Stomach (tissue), 9 donors: ENCODE measurements around the gene HINT3. TPM values are rescaled to one million over a fixed set of nuclear protein-coding genes. Genes with fewer than 3 reads are reported as not detected.

ENCODE experiments used
- DNase-seq, 2 donors: peaks; one replicate each; pipeline versions ENCODE4 v3.0.0 to v3.0.0-alpha.2; 2013 to 2019
- H3K27ac ChIP-seq, 5 donors: fragments of 200-600 bp in 4 of 5; sonication (generic) in 4 of 5; one replicate each; pipeline ENCODE4 v1.5.1; 2013 to 2019; ENCODE audit warnings: mild to moderate bottlenecking in 1 of 5, moderate library complexity in 1 of 5
- H3K27me3 ChIP-seq, 3 donors: fragments of 200-600 bp; sonication (generic); one replicate each; pipeline ENCODE4 v1.5.1; 2017 to 2019; ENCODE audit warnings: mixed run types in 1 of 3
- H3K36me3 ChIP-seq, 4 donors: fragments of 200-600 bp; sonication (generic); 1 replicate in 3 of 4; 2 replicates in 1 of 4; pipeline ENCODE4 v1.5.1; 2016 to 2019
- H3K4me1 ChIP-seq, 4 donors: fragments of 200-600 bp; sonication (generic); one replicate each; pipeline ENCODE4 v1.5.1; 2016 to 2019
- H3K4me3 ChIP-seq, 4 donors: fragments of 200-600 bp; sonication (generic) in 3 of 4; one replicate each; pipeline ENCODE4 v1.5.1; 2016 to 2019; ENCODE audit warnings: mild to moderate bottlenecking in 1 of 4
- H3K9me3 ChIP-seq, 4 donors: fragments of 200-600 bp; sonication (generic); one replicate each; pipeline ENCODE4 v1.5.1; 2016 to 2019
- CTCF ChIP-seq, 7 experiments: fragments of 450-650 bp in 4 of 7; fragments of 200-600 bp in 3 of 7; sonication (generic) in 3 of 7; IDR thresholded peaks; one replicate each; pipeline ENCODE4 v1.5.1; 2016 to 2019; ENCODE audit warnings: antibody characterized with exemption in 7 of 7, control low read depth in 2 of 7, mild to moderate bottlenecking in 1 of 7
- EP300 ChIP-seq: sonication (generic); formaldehyde crosslinking; IDR thresholded peaks from one replicate; pipeline ENCODE4 v1.6.1; 2017; ENCODE audit warnings: antibody characterized with exemption
- POLR2A ChIP-seq, 4 donors: fragments of 450-650 bp; IDR thresholded peaks; one replicate each; pipeline ENCODE4 v1.6.1; 2016; ENCODE audit warnings: antibody characterized with exemption in 4 of 4, control low read depth in 2 of 4, mild to moderate bottlenecking in 1 of 4, moderate library complexity in 1 of 4
- POLR2AphosphoS5 ChIP-seq, 3 donors: sonication (generic); formaldehyde crosslinking; IDR thresholded peaks; one replicate each; pipeline ENCODE4 v1.6.1; 2016; ENCODE audit warnings: antibody characterized with exemption in 3 of 3
- WGBS, 5 donors: extraction: QIAGEN DNeasy Blood & Tissue Kit in 3 of 5; methylation state at CpG; one replicate each; pipeline versions ENCODE4 v1.1.5 to v1.1.7; 2013 to 2018; 5-methylcytosine and 5-hydroxymethylcytosine counted together
- intact Hi-C: fragments of 100-400 bp; cut with DNase I; formaldehyde crosslinking; loops from one replicate; pipeline ENCODE4 v1.15.1; 2023; ENCODE audit warnings: low total_unique reads
- polyA plus RNA-seq, 3 donors: library from polyadenylated mRNA; stranded (reverse); fragments of 200-250 nt; gene quantifications; one replicate each; pipeline ENCODE4 v1.2.3, GENCODE V29; 2013
- total RNA-seq, 5 donors: library from RNA; depleted of rRNA; stranded (reverse); fragments of >200 nt; gene quantifications; one replicate each; pipeline versions ENCODE4 v1.1.0 to v1.2.3, GENCODE V29; 2014 to 2016
- donor health status: healthy with polysubstance abuse.
- donor health status: Bipolar disorder and iron deficiency.
- donor health status: healthy.

HINT3 gene
- total and polyA plus RNA-seq, 8 donors, result 9.3 to 36.0 (median 21.0) TPM

- WGBS, 5 donors, result 0 to 1% (median 0%) methylated on average over 30 to 52 of the region's 52 CpGs
- peak within 1 kb of the TSS; percentile 65 to 91 (median 87) for H3K27ac ChIP-seq
- H3K36me3 ChIP-seq, result peaks cover 0 to 12% (median 7%) of the 10 kb centered on the region in 4 donors
- H3K9me3 ChIP-seq, result no peaks in the 10 kb centered on the region
- peak within 1 kb of the TSS; percentile 74 to 83 (median 79) for H3K4me3 ChIP-seq
- peak; percentile 77 to 93 (median 89) for TF ChIP-seq POLR2AphosphoS5 (IDR thresholded peaks at IDR 0.05)
- no peak for TF ChIP-seq EP300
- peak in 2 of 4 donors; percentile 48 to 80 for TF ChIP-seq POLR2A (IDR thresholded peaks at IDR 0.05)
- no peaks in the 10 kb centered on the region for H3K27me3 ChIP-seq
- DNase-seq, result peak; percentile 90 to 97
- H3K4me1 ChIP-seq, result peaks cover 8 to 55% (median 40%) of the 10 kb centered on the region in 4 donors
- intact Hi-C loops, result no loop called here
These were observed 29.9 kb downstream of the HINT3 start, which contains the start of gene TRMT11 for GRCh38 chr6:125986301-125987025. TRMT11 (plus strand) TSS chr6:125986540; CDS start chr6:125986551, 11 bp downstream.

- DNase-seq, result peak in 1 of 2 donors; percentile 52
- Histone ChIP-seq H3K27me3 (no peaks in the 10 kb centered on the region), H3K4me3 (peak overlapping the region; percentile 74 to 83 (median 79)), H3K27ac (peak overlapping the region; percentile 65 to 91 (median 87)), H3K9me3 (no peaks in the 10 kb centered on the region), H3K36me3 (peaks cover 0 to 6% (median 3%) of the 10 kb centered on the region in 4 donors), H3K4me1 (peaks cover 8 to 62% (median 45%) of the 10 kb centered on the region in 4 donors)
- intact Hi-C loops, result no loop called here
- WGBS, 5 donors, result 13 to 19% (median 14%) methylated on average over 10 of the region's 10 CpGs
- no peak for TF ChIP-seq POLR2A (IDR thresholded peaks at IDR 0.05)
- no peak for TF ChIP-seq CTCF (IDR thresholded peaks at IDR 0.05)
- no peak for TF ChIP-seq EP300
- TF ChIP-seq POLR2AphosphoS5 (IDR thresholded peaks at IDR 0.05), result no peak
These were observed 30.6 kb downstream of the HINT3 start for GRCh38 chr6:125987026-125987617.

- Histone ChIP-seq H3K4me3 (no peak overlapping the region), H3K9me3 (no peaks in the 10 kb centered on the region), H3K4me1 (peaks cover 8 to 73% (median 51%) of the 10 kb centered on the region in 4 donors), H3K27ac (no peak overlapping the region), H3K36me3 (no peaks in the 10 kb centered on the region), H3K27me3 (no peaks in the 10 kb centered on the region)
- no peak for DNase-seq
- no peak for TF ChIP-seq EP300
- no peak for TF ChIP-seq CTCF (IDR thresholded peaks at IDR 0.05)
- no peak for TF ChIP-seq POLR2A (IDR thresholded peaks at IDR 0.05)
- no peak for TF ChIP-seq POLR2AphosphoS5 (IDR thresholded peaks at IDR 0.05)
- intact Hi-C loops, result no loop called here
These were observed 31.7 kb downstream of the HINT3 start for GRCh38 chr6:125988280-125988679.

GRCh38 chr6:125989631-125990030 is 33.1 kb downstream of the HINT3 start:
- peak overlapping the region in 4 of 5 donors; percentile 15 to 65 (median 44) for H3K27ac ChIP-seq
- H3K27me3 ChIP-seq, result no peaks in the 10 kb centered on the region
- no peak for DNase-seq
- 46 to 53% (median 49%) methylated on average over 3 of the region's 3 CpGs for WGBS, 5 donors
- intact Hi-C loops, result no loop called here
- H3K36me3 ChIP-seq, result no peaks in the 10 kb centered on the region
- no peaks in the 10 kb centered on the region for H3K9me3 ChIP-seq
- TF ChIP-seq CTCF (IDR thresholded peaks at IDR 0.05) (no peak), EP300 (no peak), POLR2A (IDR thresholded peaks at IDR 0.05) (no peak), POLR2AphosphoS5 (IDR thresholded peaks at IDR 0.05) (no peak)
- peaks cover 8 to 81% (median 57%) of the 10 kb centered on the region in 4 donors for H3K4me1 ChIP-seq
- no peak overlapping the region for H3K4me3 ChIP-seq
